ENCODE data around the gene PDCD4.

DNA sequence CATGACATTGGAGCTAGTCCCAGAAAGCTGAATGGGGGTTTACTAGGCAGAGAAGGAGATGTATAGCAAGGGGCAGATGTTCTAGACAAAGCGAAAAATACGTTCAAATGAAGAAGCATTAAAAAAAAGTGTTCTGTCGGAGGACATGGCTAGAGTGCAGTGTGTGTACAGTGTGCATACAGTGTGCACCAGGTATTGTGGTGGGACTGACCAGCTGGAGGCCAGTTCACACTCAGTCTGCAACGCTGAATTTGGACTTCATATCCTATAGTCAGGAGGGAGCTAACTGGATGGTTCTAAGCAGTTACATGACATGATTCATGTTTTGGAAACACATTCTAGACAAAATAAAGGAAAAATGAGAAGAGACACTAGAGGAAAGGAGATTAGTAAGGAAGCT, 38.4 kb downstream of the PDCD4 start:
- no peak for TF ChIP-seq GATA3 (IDR thresholded peaks at IDR 0.05; ENCODE audit: low read depth, low read length)
- TF ChIP-seq GATA2 (IDR thresholded peaks at IDR 0.05; ENCODE audit: low read depth, low read length): no peak
